ENCODE measurements around the gene EIF3D. TPM values are rescaled to one million over a fixed set of nuclear protein-coding genes. Genes with fewer than 3 reads are reported as not detected.
A peak's percentile ranks its signal among the peaks of the same experiment; 100 is the strongest.

Gene EIF3D
- total and polyA plus RNA-seq, 9 of the 15 experiments (the other 6 are each of a cell fraction or from before 2014, with no cell fraction given): 191 to 422 (median 279) TPM

- TF ChIP-seq E2F8 (IDR thresholded peaks at IDR 0.05; ENCODE audit: low read depth, partially characterized antibody) (peak; percentile 98), RBFOX2 (IDR thresholded peaks at IDR 0.05; ENCODE audit: low read depth, low read length) (peak; percentile 99), TRIM25 (IDR thresholded peaks at IDR 0.05; ENCODE audit: borderline replicate concordance) (no peak), E2F1 (CRISPR knock-in tag; IDR thresholded peaks at IDR 0.05) (0 out of 2 replicates have a peak, but pooled peaks have one; percentile 59)
These were observed at the start of gene EIF3D (continued) for GRCh38 chr22:36528795-36529751.

Measured in K562 (cell line).